H1 (cell line): ENCODE results near the gene GPRIN3. TPM values are rescaled to one million over a fixed set of nuclear protein-coding genes. Genes with fewer than 3 reads are reported as not detected.

ENCODE experiments used
- BACH1 ChIP-seq: IDR thresholded peaks from 2 replicates; pipeline ENCODE4 v1.6.1; 2012; ENCODE audit warnings: low read length, improper control_type of control experiment
- CHD7 ChIP-seq: fragments of 300-600 bp; sonication (generic); IDR thresholded peaks from 2 replicates; pipeline ENCODE4 v1.7.1; 2012; ENCODE audit warnings: low read length, moderate library complexity, mild to moderate bottlenecking, inconsistent platforms; ENCODE audit not compliant: insufficient replicate concordance
- GTF2F1 ChIP-seq: IDR thresholded peaks from 2 replicates; pipeline ENCODE4 v1.6.1; 2012; ENCODE audit warnings: low read depth, low read length, improper control_type of control experiment, borderline replicate concordance
- KDM1A ChIP-seq: fragments of 200-600, 300-600 bp; sonication (generic); IDR thresholded peaks from 2 replicates; pipeline ENCODE4 v1.7.1; 2016; ENCODE audit warnings: mild to moderate bottlenecking, low read length, borderline replicate concordance
- MAX ChIP-seq: IDR thresholded peaks from 2 replicates; pipeline ENCODE4 v1.6.1; 2012; ENCODE audit warnings: inconsistent platforms
- RFX5 ChIP-seq: IDR thresholded peaks from 2 replicates; pipeline ENCODE4 v1.6.1; 2011; ENCODE audit warnings: low read depth, low read length, improper control_type of control experiment, borderline replicate concordance
- SP1 ChIP-seq: IDR thresholded peaks from 2 replicates; pipeline ENCODE4 v1.6.1; 2011; ENCODE audit warnings: low read depth, low read length
- polyA plus RNA-seq, 7 experiments: library from polyadenylated mRNA; depleted of rRNA in 3 of 7; stranded (reverse) in 5 of 7; unstranded in 2 of 7; fragments of >200 nt in 5 of 7; fragments of 200-250 nt in 2 of 7; gene quantifications; 1 replicate in 5 of 7; 2 replicates in 1 of 7; 4 replicates in 1 of 7; pipeline versions ENCODE4 v1.2.1 to v1.2.3, GENCODE V29; 2011 to 2013; ENCODE audit warnings: missing spikeins in 2 of 7, mixed read lengths in 2 of 7
- total RNA-seq: library from RNA; stranded (reverse); fragmentation: NEBNext Ultra II Directional; extraction: Animal tissue kit (Norgen Biotek cat#: 25700); gene quantifications from 2 replicates; pipeline ENCODE4 v1.2.1, GENCODE V29; 2021
- TF ChIP-seq, protein P1 (sequence below): IDR thresholded peaks from 2 replicates; pipeline ENCODE4 v1.6.1; 2012; ENCODE audit warnings: inconsistent platforms

GPRIN3 gene
- total and polyA plus RNA-seq, 2 of the 8 experiments (the other 6 are each of a cell fraction or from before 2014, with no cell fraction given), result 0.17 to 1.4 TPM

- TF ChIP-seq CHD7 (no peak), MAX (no peak), GTF2F1 (no peak), SP1 (no peak), RFX5 (no peak), KDM1A (no peak), BACH1 (no peak)
- TF ChIP-seq, protein P1, sequence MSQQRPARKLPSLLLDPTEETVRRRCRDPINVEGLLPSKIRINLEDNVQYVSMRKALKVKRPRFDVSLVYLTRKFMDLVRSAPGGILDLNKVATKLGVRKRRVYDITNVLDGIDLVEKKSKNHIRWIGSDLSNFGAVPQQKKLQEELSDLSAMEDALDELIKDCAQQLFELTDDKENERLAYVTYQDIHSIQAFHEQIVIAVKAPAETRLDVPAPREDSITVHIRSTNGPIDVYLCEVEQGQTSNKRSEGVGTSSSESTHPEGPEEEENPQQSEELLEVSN, result no peak
Observed at GRCh38 chr4:89275587-89275986, 32.0 kb downstream of the GPRIN3 start (continued).
